ENCODE results near the gene HSF4. TPM values are rescaled to one million over a fixed set of nuclear protein-coding genes. Genes with fewer than 3 reads are reported as not detected.

HSF4 gene
- total and polyA plus RNA-seq, 2 of the 4 experiments (the other 2 are of a cell fraction), result 0.54 to 7.5 TPM

DNA sequence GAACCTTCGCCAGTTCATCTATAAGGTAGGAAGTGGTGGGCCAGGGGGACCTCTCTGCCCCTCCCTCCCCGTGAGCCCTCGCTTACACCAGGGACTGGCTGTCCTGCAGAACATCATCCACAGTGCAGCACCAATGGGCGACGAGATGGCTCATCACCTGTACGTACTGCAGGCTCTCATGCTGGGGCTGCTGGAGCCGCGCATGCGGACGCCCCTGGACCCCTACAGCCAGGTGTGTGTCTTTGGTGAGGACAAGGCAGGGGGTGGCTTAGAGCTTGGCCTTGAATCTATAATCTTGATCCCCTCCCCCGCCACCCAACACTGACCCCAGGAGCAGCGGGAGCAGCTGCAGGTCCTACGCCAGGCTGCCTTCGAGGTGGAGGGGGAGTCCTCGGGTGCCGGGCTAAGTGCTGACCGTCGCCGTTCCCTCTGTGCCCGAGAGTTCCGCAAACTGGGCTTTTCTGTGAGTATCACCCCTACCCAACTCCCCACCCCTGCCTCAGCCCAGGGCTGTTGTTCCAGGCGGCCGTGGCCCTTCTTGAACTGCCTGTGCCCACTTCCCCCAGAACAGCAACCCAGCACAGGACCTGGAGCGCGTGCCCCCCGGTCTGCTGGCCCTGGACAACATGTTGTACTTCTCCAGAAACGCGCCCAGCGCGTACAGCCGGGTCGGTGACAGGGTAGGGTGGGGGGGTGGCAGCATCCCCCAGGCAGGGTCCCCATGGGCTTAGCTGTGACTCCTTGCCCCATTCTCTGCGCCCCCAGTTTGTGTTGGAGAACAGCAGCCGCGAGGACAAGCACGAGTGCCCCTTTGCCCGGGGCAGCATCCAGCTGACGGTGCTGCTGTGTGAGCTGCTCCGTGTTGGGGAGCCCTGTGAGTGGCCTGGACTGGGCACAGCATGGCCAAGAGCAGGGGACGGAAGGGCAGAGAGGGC lies 37.1 kb downstream of the HSF4 start (continued):
- TF ChIP-seq MAFK (IDR thresholded peaks at IDR 0.05; ENCODE audit: low read depth, low read length) (no peak), BHLHE40 (IDR thresholded peaks at IDR 0.05; ENCODE audit: low read depth, low read length) (no peak)

DNA sequence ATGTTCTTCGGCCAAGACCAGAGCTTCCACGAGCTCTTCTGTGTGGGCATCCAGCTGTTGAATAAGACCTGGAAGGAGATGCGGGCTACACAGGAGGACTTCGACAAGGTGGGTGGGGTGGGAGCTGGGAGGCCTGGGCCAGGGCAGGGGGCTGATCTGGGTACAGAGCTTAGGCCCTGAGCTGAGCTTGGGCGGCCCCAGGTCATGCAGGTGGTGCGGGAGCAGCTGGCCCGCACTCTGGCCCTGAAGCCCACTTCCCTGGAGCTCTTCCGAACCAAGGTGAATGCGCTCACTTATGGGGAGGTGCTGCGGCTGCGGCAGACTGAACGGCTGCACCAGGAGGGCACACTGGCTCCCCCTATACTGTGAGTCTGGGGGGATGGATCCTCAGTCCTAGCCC lies 37.9 kb downstream of the HSF4 start:
- H3K9ac ChIP-seq (ENCODE audit: low read depth, low read length), result no peak overlapping the region
- WGBS, 2 experiments (ENCODE audit: extremely low coverage in 2 of 2, insufficient read length in 1 of 2), result 94% methylated on average over 2 of the region's 12 CpGs; no CpG with 5 or more reads in 1 of the 2 experiments
- H4K20me1 ChIP-seq (ENCODE audit: insufficient read depth, low read length), result 0 out of 2 replicates have a peak, but pooled peaks cover 2% of the 10 kb centered on the region
- no peak overlapping the region for H2BK15ac ChIP-seq (ENCODE audit: low read depth, low read length)
- H2BK120ac ChIP-seq (ENCODE audit: low read depth, low read length), result no peak overlapping the region
- no peak overlapping the region for H2AK5ac ChIP-seq (ENCODE audit: low read depth, low read length)
- no peak for DNase-seq
- H3K36me3 ChIP-seq (ENCODE audit: control insufficient read depth, insufficient read depth, low read length), result peaks cover 39% of the 10 kb centered on the region
- H3K27ac ChIP-seq (ENCODE audit: insufficient read depth, low read length), result no peak overlapping the region
- H2BK5ac ChIP-seq (ENCODE audit: low read depth, low read length, poor library complexity, severe bottlenecking), result no peak overlapping the region
- H2AFZ ChIP-seq (replicated peaks; ENCODE audit: low read length, poor library complexity), result no peak overlapping the region
- H3K4me2 ChIP-seq (ENCODE audit: low read depth, low read length), result no peak overlapping the region
- H3K9me1 ChIP-seq (ENCODE audit: insufficient read depth, low read length), result peaks cover 4% of the 10 kb centered on the region; the same call in 1 of the 2 replicates
- ChIA-PET POLR2A (ENCODE audit: unreplicated experiment) (interaction anchor here (0.5 kb wide), 1 partner anchor 219 kb away, joined by 8 read pairs; no protein-coding TSS in a partner anchor), CTCF (interaction anchor here (0.6 kb wide), 1 partner anchor 793 kb away, joined by 3 read pairs; no protein-coding TSS in a partner anchor)
- H3K23ac ChIP-seq (ENCODE audit: low read depth, low read length), result no peak overlapping the region
- H4K5ac ChIP-seq (ENCODE audit: low read depth, low read length), result no peak overlapping the region
- no peak overlapping the region for H3K4me3 ChIP-seq (ENCODE audit: insufficient read depth, low read depth, low read length)
- peaks cover 0 to 1% of the 10 kb centered on the region in 2 experiments; a peak in 1 of 4 replicates for H3K79me1 ChIP-seq (ENCODE audit: low read depth in 1 of 2, low read length in 2 of 2)
- BruUV-seq (replicated peaks), result no TSS peak
- H4K8ac ChIP-seq (ENCODE audit: low read depth in 2 of 2, low read length in 2 of 2), result no peak overlapping the region
- no peak overlapping the region for H3K4ac ChIP-seq (ENCODE audit: low read depth, low read length)
- H2BK20ac ChIP-seq (ENCODE audit: low read depth, low read length), result no peak overlapping the region
- H2AK9ac ChIP-seq (replicated peaks; ENCODE audit: low read depth, low read length, poor library complexity), result no peak overlapping the region
- intact Hi-C loops (cut with micrococcal nuclease) (no loop called here), in situ Hi-C loops (cut with MboI; ENCODE audit: low sequenced_read_pairs) (no loop called here), dilution Hi-C loops (cut with HindIII; ENCODE audit: low sequenced_read_pairs, unreplicated experiment) (no loop called here)
- H3K14ac ChIP-seq (replicated peaks; ENCODE audit: low read depth, low read length), result no peak overlapping the region
- H3K56ac ChIP-seq (ENCODE audit: extremely low read depth, insufficient read depth, low read length), result no peak overlapping the region
- H3K4me1 ChIP-seq (ENCODE audit: control insufficient read depth, insufficient read depth, low read length), result no peaks in the 10 kb centered on the region; the same call in 1 of the 2 replicates
- H3K27me3 ChIP-seq (ENCODE audit: control insufficient read depth, insufficient read depth, low read length), result no peaks in the 10 kb centered on the region
- H4K91ac ChIP-seq (ENCODE audit: insufficient read depth, low read depth, low read length), result no peak overlapping the region
- no peak overlapping the region for H3K18ac ChIP-seq (ENCODE audit: low read depth, low read length)
- ATAC-seq (ENCODE audit: low read depth), result no peak
- no peaks in the 10 kb centered on the region for H3K9me3 ChIP-seq (ENCODE audit: control insufficient read depth, insufficient read depth, low read length)
- TF ChIP-seq, protein P1, sequence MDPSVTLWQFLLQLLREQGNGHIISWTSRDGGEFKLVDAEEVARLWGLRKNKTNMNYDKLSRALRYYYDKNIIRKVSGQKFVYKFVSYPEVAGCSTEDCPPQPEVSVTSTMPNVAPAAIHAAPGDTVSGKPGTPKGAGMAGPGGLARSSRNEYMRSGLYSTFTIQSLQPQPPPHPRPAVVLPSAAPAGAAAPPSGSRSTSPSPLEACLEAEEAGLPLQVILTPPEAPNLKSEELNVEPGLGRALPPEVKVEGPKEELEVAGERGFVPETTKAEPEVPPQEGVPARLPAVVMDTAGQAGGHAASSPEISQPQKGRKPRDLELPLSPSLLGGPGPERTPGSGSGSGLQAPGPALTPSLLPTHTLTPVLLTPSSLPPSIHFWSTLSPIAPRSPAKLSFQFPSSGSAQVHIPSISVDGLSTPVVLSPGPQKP (IDR thresholded peaks at IDR 0.05; ENCODE audit: borderline replicate concordance, low read depth, low read length), result no peak
- TF ChIP-seq, protein P2, sequence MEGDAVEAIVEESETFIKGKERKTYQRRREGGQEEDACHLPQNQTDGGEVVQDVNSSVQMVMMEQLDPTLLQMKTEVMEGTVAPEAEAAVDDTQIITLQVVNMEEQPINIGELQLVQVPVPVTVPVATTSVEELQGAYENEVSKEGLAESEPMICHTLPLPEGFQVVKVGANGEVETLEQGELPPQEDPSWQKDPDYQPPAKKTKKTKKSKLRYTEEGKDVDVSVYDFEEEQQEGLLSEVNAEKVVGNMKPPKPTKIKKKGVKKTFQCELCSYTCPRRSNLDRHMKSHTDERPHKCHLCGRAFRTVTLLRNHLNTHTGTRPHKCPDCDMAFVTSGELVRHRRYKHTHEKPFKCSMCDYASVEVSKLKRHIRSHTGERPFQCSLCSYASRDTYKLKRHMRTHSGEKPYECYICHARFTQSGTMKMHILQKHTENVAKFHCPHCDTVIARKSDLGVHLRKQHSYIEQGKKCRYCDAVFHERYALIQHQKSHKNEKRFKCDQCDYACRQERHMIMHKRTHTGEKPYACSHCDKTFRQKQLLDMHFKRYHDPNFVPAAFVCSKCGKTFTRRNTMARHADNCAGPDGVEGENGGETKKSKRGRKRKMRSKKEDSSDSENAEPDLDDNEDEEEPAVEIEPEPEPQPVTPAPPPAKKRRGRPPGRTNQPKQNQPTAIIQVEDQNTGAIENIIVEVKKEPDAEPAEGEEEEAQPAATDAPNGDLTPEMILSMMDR (conservative IDR thresholded peaks at IDR 0.05; ENCODE audit: low read depth, low read length), result no peak
- TF ChIP-seq MXI1 (IDR thresholded peaks at IDR 0.05; ENCODE audit: borderline replicate concordance, low read depth, low read length) (no peak), MAZ (IDR thresholded peaks at IDR 0.05; ENCODE audit: borderline replicate concordance, low read depth, low read length) (no peak), CHD1 (IDR thresholded peaks at IDR 0.05; ENCODE audit: low read depth, low read length) (no peak), MAFK (IDR thresholded peaks at IDR 0.05; ENCODE audit: low read depth, low read length) (no peak), NFE2L2 (IDR thresholded peaks at IDR 0.05; ENCODE audit: low read depth, low read length) (no peak), CEBPB (IDR thresholded peaks at IDR 0.05; ENCODE audit: low read depth, low read length) (no peak), FOS (IDR thresholded peaks at IDR 0.05; ENCODE audit: low read depth, low read length) (no peak), POLR2A (IDR thresholded peaks at IDR 0.05; ENCODE audit: low read depth, low read length) (no peak)
- TF ChIP-seq, protein P3, sequence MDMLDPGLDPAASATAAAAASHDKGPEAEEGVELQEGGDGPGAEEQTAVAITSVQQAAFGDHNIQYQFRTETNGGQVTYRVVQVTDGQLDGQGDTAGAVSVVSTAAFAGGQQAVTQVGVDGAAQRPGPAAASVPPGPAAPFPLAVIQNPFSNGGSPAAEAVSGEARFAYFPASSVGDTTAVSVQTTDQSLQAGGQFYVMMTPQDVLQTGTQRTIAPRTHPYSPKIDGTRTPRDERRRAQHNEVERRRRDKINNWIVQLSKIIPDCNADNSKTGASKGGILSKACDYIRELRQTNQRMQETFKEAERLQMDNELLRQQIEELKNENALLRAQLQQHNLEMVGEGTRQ (IDR thresholded peaks at IDR 0.05; ENCODE audit: low read depth, low read length), result no peak
